ENCODE results near the gene CD40LG.

The CD40LG gene

GRCh38 chrX:136636121-136636520 is 11.8 kb upstream of the CD40LG start:
- Histone ChIP-seq H3K9me3 (ENCODE audit: low read depth, low read length) (no peaks in the 10 kb centered on the region), H3K4me3 (no peak overlapping the region), H3K36me3 (ENCODE audit: insufficient read depth, low read length) (no peaks in the 10 kb centered on the region), H3K9ac (ENCODE audit: insufficient read length) (no peak overlapping the region), H3K27ac (no peak overlapping the region)
- TF ChIP-seq EZH2 (IDR thresholded peaks at IDR 0.05) (no peak), FOXP2 (optimal IDR thresholded peaks at IDR 0.05; ENCODE audit: control extremely low read depth, extremely low read length, insufficient read depth) (no peak), POLR2AphosphoS5 (IDR thresholded peaks at IDR 0.05; ENCODE audit: borderline replicate concordance, low read depth, low read length) (no peak)
- DNase-seq (ENCODE audit: low read depth, low spot score): no peak

- Histone ChIP-seq H3K27ac (peak overlapping the region; percentile 7; the same call in 1 of the 2 replicates), H3K9ac (ENCODE audit: insufficient read length) (no peak overlapping the region), H3K9me3 (ENCODE audit: low read depth, low read length) (no peaks in the 10 kb centered on the region), H3K36me3 (ENCODE audit: insufficient read depth, low read length) (no peaks in the 10 kb centered on the region), H3K4me3 (peak overlapping the region; percentile 18; the same call in 1 of the 2 replicates)
- peak; percentile 44 for DNase-seq (ENCODE audit: low read depth, low spot score)
- no peak for TF ChIP-seq EZH2 (IDR thresholded peaks at IDR 0.05)
- TF ChIP-seq FOXP2 (optimal IDR thresholded peaks at IDR 0.05; ENCODE audit: control extremely low read depth, extremely low read length, insufficient read depth): no peak
- TF ChIP-seq POLR2AphosphoS5 (IDR thresholded peaks at IDR 0.05; ENCODE audit: borderline replicate concordance, low read depth, low read length): no peak
Observed at GRCh38 chrX:136639506-136640176, 8.3 kb upstream of the CD40LG start.

- Histone ChIP-seq H3K9ac (ENCODE audit: insufficient read length) (no peak overlapping the region), H3K4me3 (no peak overlapping the region), H3K9me3 (ENCODE audit: low read depth, low read length) (no peaks in the 10 kb centered on the region), H3K36me3 (ENCODE audit: insufficient read depth, low read length) (no peaks in the 10 kb centered on the region), H3K27ac (no peak overlapping the region)
- DNase-seq (ENCODE audit: low read depth, low spot score): no peak
- no peak for TF ChIP-seq POLR2AphosphoS5 (IDR thresholded peaks at IDR 0.05; ENCODE audit: borderline replicate concordance, low read depth, low read length)
- TF ChIP-seq FOXP2 (optimal IDR thresholded peaks at IDR 0.05; ENCODE audit: control extremely low read depth, extremely low read length, insufficient read depth): no peak
- TF ChIP-seq EZH2 (IDR thresholded peaks at IDR 0.05): no peak
Observed at GRCh38 chrX:136643243-136643642, 4.7 kb upstream of the CD40LG start.

- H3K36me3 ChIP-seq (ENCODE audit: insufficient read depth, low read length): no peaks in the 10 kb centered on the region
- H3K4me3 ChIP-seq: no peak overlapping the region
- no peak for DNase-seq (ENCODE audit: low read depth, low spot score)
- H3K9me3 ChIP-seq (ENCODE audit: low read depth, low read length): no peaks in the 10 kb centered on the region
- no peak overlapping the region for H3K9ac ChIP-seq (ENCODE audit: insufficient read length)
- no peak for TF ChIP-seq POLR2AphosphoS5 (IDR thresholded peaks at IDR 0.05; ENCODE audit: borderline replicate concordance, low read depth, low read length)
- TF ChIP-seq EZH2 (IDR thresholded peaks at IDR 0.05): no peak
- no peak for TF ChIP-seq FOXP2 (optimal IDR thresholded peaks at IDR 0.05; ENCODE audit: control extremely low read depth, extremely low read length, insufficient read depth)
- H3K27ac ChIP-seq: no peak overlapping the region
Observed at GRCh38 chrX:136646602-136647239, 1.2 kb upstream of the CD40LG start.

GRCh38 chrX:136650811-136651210 is 2.9 kb downstream of the CD40LG start:
- H3K4me3 ChIP-seq: no peak overlapping the region
- no peaks in the 10 kb centered on the region for H3K36me3 ChIP-seq (ENCODE audit: insufficient read depth, low read length)
- H3K9me3 ChIP-seq (ENCODE audit: low read depth, low read length): no peaks in the 10 kb centered on the region
- TF ChIP-seq POLR2AphosphoS5 (IDR thresholded peaks at IDR 0.05; ENCODE audit: borderline replicate concordance, low read depth, low read length) (no peak), FOXP2 (optimal IDR thresholded peaks at IDR 0.05; ENCODE audit: control extremely low read depth, extremely low read length, insufficient read depth) (no peak), EZH2 (IDR thresholded peaks at IDR 0.05) (no peak)
- no peak for DNase-seq (ENCODE audit: low read depth, low spot score)
- no peak overlapping the region for H3K27ac ChIP-seq
- no peak overlapping the region for H3K9ac ChIP-seq (ENCODE audit: insufficient read length)

- no peak for DNase-seq (ENCODE audit: low read depth, low spot score)
- H3K27ac ChIP-seq: no peak overlapping the region
- H3K9ac ChIP-seq (ENCODE audit: insufficient read length): no peak overlapping the region
- H3K9me3 ChIP-seq (ENCODE audit: low read depth, low read length): no peaks in the 10 kb centered on the region
- TF ChIP-seq FOXP2 (optimal IDR thresholded peaks at IDR 0.05; ENCODE audit: control extremely low read depth, extremely low read length, insufficient read depth): no peak
- no peak for TF ChIP-seq EZH2 (IDR thresholded peaks at IDR 0.05)
- no peak for TF ChIP-seq POLR2AphosphoS5 (IDR thresholded peaks at IDR 0.05; ENCODE audit: borderline replicate concordance, low read depth, low read length)
- no peak overlapping the region for H3K4me3 ChIP-seq
- no peaks in the 10 kb centered on the region for H3K36me3 ChIP-seq (ENCODE audit: insufficient read depth, low read length)
Observed at GRCh38 chrX:136652822-136653723, 5.1 kb downstream of the CD40LG start.

GRCh38 chrX:136656361-136656964 is 8.5 kb downstream of the CD40LG start:
- no peak for DNase-seq (ENCODE audit: low read depth, low spot score)
- H3K9ac ChIP-seq (ENCODE audit: insufficient read length): no peak overlapping the region
- TF ChIP-seq FOXP2 (optimal IDR thresholded peaks at IDR 0.05; ENCODE audit: control extremely low read depth, extremely low read length, insufficient read depth) (no peak), POLR2AphosphoS5 (IDR thresholded peaks at IDR 0.05; ENCODE audit: borderline replicate concordance, low read depth, low read length) (no peak), EZH2 (IDR thresholded peaks at IDR 0.05) (no peak)
- no peaks in the 10 kb centered on the region for H3K36me3 ChIP-seq (ENCODE audit: insufficient read depth, low read length)
- no peak overlapping the region for H3K4me3 ChIP-seq
- no peaks in the 10 kb centered on the region for H3K9me3 ChIP-seq (ENCODE audit: low read depth, low read length)
- no peak overlapping the region for H3K27ac ChIP-seq

GRCh38 chrX:136658151-136658550 is 10.2 kb downstream of the CD40LG start:
- DNase-seq (ENCODE audit: low read depth, low spot score): no peak
- no peak overlapping the region for H3K27ac ChIP-seq
- H3K4me3 ChIP-seq: no peak overlapping the region

More at GRCh38 chrX:136658151-136658550, 10.2 kb downstream of the CD40LG start:
- Histone ChIP-seq H3K9ac (ENCODE audit: insufficient read length) (no peak overlapping the region), H3K9me3 (ENCODE audit: low read depth, low read length) (no peaks in the 10 kb centered on the region), H3K36me3 (ENCODE audit: insufficient read depth, low read length) (no peaks in the 10 kb centered on the region)
- TF ChIP-seq FOXP2 (optimal IDR thresholded peaks at IDR 0.05; ENCODE audit: control extremely low read depth, extremely low read length, insufficient read depth) (no peak), POLR2AphosphoS5 (IDR thresholded peaks at IDR 0.05; ENCODE audit: borderline replicate concordance, low read depth, low read length) (no peak), EZH2 (IDR thresholded peaks at IDR 0.05) (no peak)

Data from SK-N-MC (cell line).